Fibroblast of the aortic adventitia (primary cell): ENCODE measurements around the gene ZBTB22. TPM values are rescaled to one million over a fixed set of nuclear protein-coding genes. Genes with fewer than 3 reads are reported as not detected.

Experiments
- DNase-seq: peaks from one replicate; pipeline ENCODE4 v3.0.0-alpha.2; 2010; ENCODE audit warnings: low read depth
- H3K4me3 ChIP-seq: 2 replicates; pipeline ENCODE4 v1.5.1; 2011; ENCODE audit warnings: low read depth, mild to moderate bottlenecking, control low read depth, low read length, moderate library complexity
- total RNA-seq: library from RNA; depleted of rRNA; stranded (reverse); fragments of >200 nt; gene quantifications from 2 replicates; pipeline ENCODE4 v1.2.3, GENCODE V29; 2012; ENCODE audit warnings: low replicate concordance
- TF ChIP-seq, protein P1 (sequence below): IDR thresholded peaks from 2 replicates; pipeline ENCODE4 v1.5.1; 2011; ENCODE audit warnings: mild to moderate bottlenecking, low read length, control low read depth, inconsistent platforms; ENCODE audit not compliant: insufficient read depth

ZBTB22 gene
- total RNA-seq, 1 donor: 12.8 TPM

- no peak for DNase-seq
Observed at GRCh38 chr6:33315793-33316602, 1.5 kb downstream of the ZBTB22 start.

DNA sequence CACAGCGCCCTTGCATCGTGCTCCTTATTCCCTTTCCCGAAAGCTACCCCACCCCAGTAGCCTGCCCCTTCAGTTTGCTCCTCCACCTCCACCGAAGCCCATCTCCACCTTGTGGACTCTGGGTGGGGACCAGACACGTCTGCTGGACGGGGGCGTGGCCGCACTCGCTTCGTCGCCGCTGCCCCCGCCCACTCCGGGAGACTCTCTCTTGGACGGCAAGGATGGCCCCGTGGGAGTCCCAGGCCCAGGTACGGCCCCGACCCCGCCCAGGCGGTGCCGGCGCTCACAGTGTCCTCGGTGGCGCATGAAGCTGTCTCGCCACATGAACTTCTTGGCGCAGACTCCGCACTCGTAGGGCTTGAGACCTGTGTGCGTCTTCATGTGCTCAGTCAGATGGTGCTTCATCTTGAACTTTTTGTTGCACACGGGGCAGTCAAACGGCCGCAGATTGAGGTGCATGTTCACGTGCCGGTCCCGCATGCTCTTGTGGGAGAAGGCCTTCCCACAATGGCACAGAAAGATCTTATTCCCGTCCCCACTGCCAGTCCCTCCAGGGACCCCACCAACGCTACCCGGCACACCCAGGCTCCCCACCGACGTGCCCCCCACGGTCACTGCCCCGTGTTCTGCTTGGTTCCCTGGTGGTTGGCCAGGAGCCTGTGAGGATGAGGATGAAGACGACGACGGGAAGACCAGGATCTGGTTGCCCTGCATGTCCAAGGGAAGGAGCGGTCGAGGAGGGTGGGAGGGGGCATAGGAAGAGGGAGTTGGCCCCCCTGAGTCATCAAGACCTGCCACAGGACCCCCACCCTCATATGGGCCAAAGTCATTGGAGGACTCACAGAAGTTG lies 2.4 kb downstream of the ZBTB22 start:
- H3K4me3 ChIP-seq: peak overlapping the region; percentile 92
- TF ChIP-seq, protein P1, sequence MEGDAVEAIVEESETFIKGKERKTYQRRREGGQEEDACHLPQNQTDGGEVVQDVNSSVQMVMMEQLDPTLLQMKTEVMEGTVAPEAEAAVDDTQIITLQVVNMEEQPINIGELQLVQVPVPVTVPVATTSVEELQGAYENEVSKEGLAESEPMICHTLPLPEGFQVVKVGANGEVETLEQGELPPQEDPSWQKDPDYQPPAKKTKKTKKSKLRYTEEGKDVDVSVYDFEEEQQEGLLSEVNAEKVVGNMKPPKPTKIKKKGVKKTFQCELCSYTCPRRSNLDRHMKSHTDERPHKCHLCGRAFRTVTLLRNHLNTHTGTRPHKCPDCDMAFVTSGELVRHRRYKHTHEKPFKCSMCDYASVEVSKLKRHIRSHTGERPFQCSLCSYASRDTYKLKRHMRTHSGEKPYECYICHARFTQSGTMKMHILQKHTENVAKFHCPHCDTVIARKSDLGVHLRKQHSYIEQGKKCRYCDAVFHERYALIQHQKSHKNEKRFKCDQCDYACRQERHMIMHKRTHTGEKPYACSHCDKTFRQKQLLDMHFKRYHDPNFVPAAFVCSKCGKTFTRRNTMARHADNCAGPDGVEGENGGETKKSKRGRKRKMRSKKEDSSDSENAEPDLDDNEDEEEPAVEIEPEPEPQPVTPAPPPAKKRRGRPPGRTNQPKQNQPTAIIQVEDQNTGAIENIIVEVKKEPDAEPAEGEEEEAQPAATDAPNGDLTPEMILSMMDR: no peak
- no peak for DNase-seq

More at GRCh38 chr6:33315793-33316602, 1.5 kb downstream of the ZBTB22 start:
- TF ChIP-seq, protein P1: no peak
- no peak overlapping the region for H3K4me3 ChIP-seq

GRCh38 chr6:33314515-33314942 lies 3.0 kb downstream of the ZBTB22 start:
- TF ChIP-seq, protein P1: no peak
- peak; percentile 74 for DNase-seq
- H3K4me3 ChIP-seq: peak overlapping the region; percentile 92

GRCh38 chr6:33313709-33314514 lies 3.6 kb downstream of the ZBTB22 start, which contains the start of gene TAPBP:
TSS of gene TAPBP (minus strand) at chr6:33314078. CDS start at chr6:33314041, 37 bp downstream.
- TF ChIP-seq, protein P1: no peak
- DNase-seq: peak; percentile 64
- peak within 1 kb of the TSS; percentile 92 for H3K4me3 ChIP-seq

DNA sequence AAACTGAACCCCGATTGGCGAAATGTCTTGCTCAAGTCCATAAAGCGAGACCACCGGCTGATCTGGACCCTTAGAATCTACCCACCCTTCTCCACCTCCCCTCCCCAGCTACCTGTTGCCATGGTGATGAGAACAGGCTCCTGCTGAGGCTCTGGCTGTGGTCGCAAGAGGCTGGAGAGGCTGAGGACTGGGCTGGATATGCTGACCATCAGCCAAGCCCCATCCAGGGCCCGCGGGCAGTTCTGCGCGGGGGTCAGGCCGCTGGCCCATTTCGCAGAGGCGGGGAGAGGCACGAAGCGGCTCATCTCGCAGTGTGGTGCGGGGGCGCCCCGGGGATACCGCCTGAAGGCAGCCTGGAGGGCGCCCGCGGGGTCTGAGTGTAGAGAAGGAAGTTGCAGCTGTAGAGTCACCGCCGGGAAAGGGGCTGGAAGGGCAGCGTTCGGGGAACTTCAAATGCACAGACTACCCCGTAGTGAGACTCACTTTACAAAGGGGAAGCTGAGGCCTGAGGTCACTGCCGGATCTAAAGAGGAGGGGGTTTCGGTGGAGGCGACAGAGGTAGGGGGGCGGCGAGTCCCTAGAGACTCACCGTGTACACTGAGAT lies 4.3 kb downstream of the ZBTB22 start:
- DNase-seq: no peak
- TF ChIP-seq, protein P1: no peak
- peak overlapping the region; percentile 92 for H3K4me3 ChIP-seq
